Esophagus muscularis mucosa (tissue), 4 donors: Measurements from ENCODE around the gene CARHSP1. TPM values are rescaled to one million over a fixed set of nuclear protein-coding genes. Genes with fewer than 3 reads are reported as not detected.

Source experiments
- DNase-seq: peaks from one replicate; pipeline ENCODE4 v3.0.0-alpha.2; 2017; ENCODE audit errors: extremely low spot score
- H3K27ac ChIP-seq, 4 donors: fragments of 200-600 bp; sonication (generic); replicated peaks in 1 of 4; 1 replicate in 3 of 4; 2 replicates in 1 of 4; pipeline ENCODE4 v1.5.1; 2016 to 2019; ENCODE audit warnings: mild to moderate bottlenecking in 1 of 4
- H3K27me3 ChIP-seq, 4 donors: fragments of 200-600 bp; sonication (generic); one replicate each; pipeline versions ENCODE4 v1.5.1 to v1.6.0; 2016 to 2019
- H3K36me3 ChIP-seq, 4 donors: fragments of 200-600 bp; sonication (generic); one replicate each; pipeline ENCODE4 v1.5.1; 2016 to 2019
- H3K4me1 ChIP-seq, 4 donors: fragments of 200-600 bp; sonication (generic); one replicate each; pipeline ENCODE4 v1.5.1; 2016 to 2019
- H3K4me3 ChIP-seq, 4 donors: fragments of 200-600 bp; sonication (generic); 1 replicate in 2 of 4; 2 replicates in 2 of 4; pipeline ENCODE4 v1.5.1; 2016 to 2019; ENCODE audit warnings: mild to moderate bottlenecking in 4 of 4, moderate library complexity in 1 of 4
- H3K9me3 ChIP-seq, 4 donors: fragments of 200-600 bp; sonication (generic); 1 replicate in 3 of 4; 2 replicates in 1 of 4; pipeline ENCODE4 v1.5.1; 2016 to 2019
- EP300 ChIP-seq: sonication (generic); formaldehyde crosslinking; IDR thresholded peaks from one replicate; pipeline ENCODE4 v1.6.1; 2017; ENCODE audit warnings: antibody characterized with exemption
- POLR2A ChIP-seq: fragments of 450-650 bp; IDR thresholded peaks from one replicate; pipeline ENCODE4 v1.6.1; 2017; ENCODE audit warnings: antibody characterized with exemption, moderate library complexity, mild to moderate bottlenecking, low read depth
- POLR2AphosphoS5 ChIP-seq, 2 donors: sonication (generic); formaldehyde crosslinking; IDR thresholded peaks; one replicate each; pipeline ENCODE4 v1.6.1; 2017; ENCODE audit warnings: antibody characterized with exemption in 2 of 2
- WGBS: methylation state at CpG from one replicate; pipeline ENCODE4 v1.1.5; 2018; 5-methylcytosine and 5-hydroxymethylcytosine counted together
- intact Hi-C: fragments of 100-400 bp; cut with DNase I; formaldehyde crosslinking; loops from one replicate; pipeline ENCODE4 v1.15.1; 2023
- total RNA-seq, 4 donors: library from RNA; depleted of rRNA; stranded (reverse); fragments of >200 nt; gene quantifications; one replicate each; pipeline versions ENCODE4 v1.1.0 to v1.2.1, GENCODE V29; 2016
- TF ChIP-seq, protein P1 (sequence below), 3 experiments: fragments of 200-600 bp in 2 of 3; fragments of 450-650 bp in 1 of 3; sonication (generic) in 2 of 3; IDR thresholded peaks; one replicate each; pipeline ENCODE4 v1.5.1; 2017 to 2019; ENCODE audit warnings: antibody characterized with exemption in 3 of 3, mild to moderate bottlenecking in 2 of 3, moderate library complexity in 1 of 3

CARHSP1 gene
- total RNA-seq, 4 donors from 2014 or later = 33.2 to 95.8 (median 73.9) TPM

DNA sequence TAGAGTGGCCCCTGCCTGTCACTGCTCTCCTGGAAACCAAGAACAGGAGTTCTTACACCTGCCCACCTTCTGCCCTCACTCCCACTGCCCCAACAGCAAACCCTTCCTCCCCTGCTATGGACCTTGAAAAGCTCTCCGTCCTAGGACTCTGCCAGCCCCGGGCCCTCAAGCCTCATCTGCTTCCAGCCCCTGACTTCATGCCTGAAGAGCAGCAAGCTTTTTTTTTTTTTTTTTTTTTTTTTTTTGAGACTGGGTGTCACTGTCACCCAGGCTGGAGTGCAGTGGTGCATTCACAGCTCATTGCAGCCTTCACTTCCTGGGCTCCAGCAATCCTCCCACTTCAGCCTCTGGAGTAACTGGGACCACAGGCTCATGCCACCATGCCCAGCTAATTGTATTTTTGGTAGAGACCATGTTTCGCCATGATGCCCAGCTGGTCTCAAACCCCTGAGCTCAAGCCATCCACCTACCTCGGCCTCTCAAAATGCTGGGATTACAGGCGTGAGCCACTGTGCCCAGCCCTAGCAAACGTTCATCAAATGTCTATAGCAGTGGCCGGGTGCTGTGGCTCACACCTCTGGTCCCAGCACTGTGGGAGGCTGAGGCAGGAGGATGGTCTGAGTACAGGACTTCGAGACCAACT lies 16.9 kb downstream of the CARHSP1 start:
- no peaks in the 10 kb centered on the region for H3K27me3 ChIP-seq
- intact Hi-C loops = no loop called here
- H3K4me1 ChIP-seq = peaks cover 21 to 45% (median 29%) of the 10 kb centered on the region in 4 donors
- 89% methylated on average over 8 of the region's 8 CpGs for WGBS
- TF ChIP-seq, protein P1, sequence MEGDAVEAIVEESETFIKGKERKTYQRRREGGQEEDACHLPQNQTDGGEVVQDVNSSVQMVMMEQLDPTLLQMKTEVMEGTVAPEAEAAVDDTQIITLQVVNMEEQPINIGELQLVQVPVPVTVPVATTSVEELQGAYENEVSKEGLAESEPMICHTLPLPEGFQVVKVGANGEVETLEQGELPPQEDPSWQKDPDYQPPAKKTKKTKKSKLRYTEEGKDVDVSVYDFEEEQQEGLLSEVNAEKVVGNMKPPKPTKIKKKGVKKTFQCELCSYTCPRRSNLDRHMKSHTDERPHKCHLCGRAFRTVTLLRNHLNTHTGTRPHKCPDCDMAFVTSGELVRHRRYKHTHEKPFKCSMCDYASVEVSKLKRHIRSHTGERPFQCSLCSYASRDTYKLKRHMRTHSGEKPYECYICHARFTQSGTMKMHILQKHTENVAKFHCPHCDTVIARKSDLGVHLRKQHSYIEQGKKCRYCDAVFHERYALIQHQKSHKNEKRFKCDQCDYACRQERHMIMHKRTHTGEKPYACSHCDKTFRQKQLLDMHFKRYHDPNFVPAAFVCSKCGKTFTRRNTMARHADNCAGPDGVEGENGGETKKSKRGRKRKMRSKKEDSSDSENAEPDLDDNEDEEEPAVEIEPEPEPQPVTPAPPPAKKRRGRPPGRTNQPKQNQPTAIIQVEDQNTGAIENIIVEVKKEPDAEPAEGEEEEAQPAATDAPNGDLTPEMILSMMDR (IDR thresholded peaks at IDR 0.05) = no peak
- TF ChIP-seq POLR2A = no peak
- TF ChIP-seq EP300 = no peak
- no peak for TF ChIP-seq POLR2AphosphoS5 (IDR thresholded peaks at IDR 0.05)
- no peaks in the 10 kb centered on the region for H3K9me3 ChIP-seq
- DNase-seq = no peak
- peaks cover 9 to 89% (median 66%) of the 10 kb centered on the region in 4 donors for H3K36me3 ChIP-seq
- peak overlapping the region in 1 of 4 donors; percentile 64 for H3K27ac ChIP-seq
- no peak overlapping the region for H3K4me3 ChIP-seq

DNA sequence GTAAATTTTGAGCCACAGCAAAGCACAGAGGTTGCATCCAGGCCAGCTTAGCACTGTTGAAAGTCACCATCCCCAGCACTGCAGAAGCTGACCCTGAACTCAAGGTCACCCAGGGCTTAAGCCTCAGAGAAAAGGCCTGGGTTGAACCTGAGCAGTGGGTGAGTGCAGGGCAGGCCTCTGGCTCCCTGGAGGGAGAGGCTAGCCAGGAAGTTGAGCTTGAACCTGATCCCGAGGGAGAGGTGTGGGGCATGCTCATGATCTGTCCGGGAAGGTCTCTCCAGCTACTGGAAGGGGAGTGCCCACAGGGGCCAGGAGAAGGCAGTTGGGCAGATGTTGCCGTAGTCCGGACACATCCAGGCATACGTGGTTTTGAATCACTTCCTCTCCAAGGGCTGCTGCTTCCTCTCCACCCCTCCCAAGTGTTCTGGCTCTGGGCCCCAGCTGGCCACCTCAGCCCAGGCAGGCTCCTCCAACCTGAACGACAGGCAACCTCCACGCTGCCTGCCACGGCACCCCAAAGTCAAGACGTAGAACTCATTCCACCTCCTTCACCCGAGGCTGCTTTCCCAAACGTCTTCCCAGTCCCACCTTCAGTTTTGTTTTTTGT lies 18.4 kb downstream of the CARHSP1 start:
- peak; percentile 93 for DNase-seq
- no peak for TF ChIP-seq POLR2A
- TF ChIP-seq EP300 = peak; percentile 33
- peak; percentile 54 to 60 for TF ChIP-seq POLR2AphosphoS5 (IDR thresholded peaks at IDR 0.05)
- TF ChIP-seq, protein P1 (IDR thresholded peaks at IDR 0.05) = no peak
- Histone ChIP-seq H3K27ac (peak overlapping the region in 3 of 4 donors; percentile 38 to 68 (median 64)), H3K36me3 (peaks cover 9 to 74% (median 54%) of the 10 kb centered on the region in 4 donors), H3K9me3 (no peaks in the 10 kb centered on the region), H3K4me1 (peaks cover 21 to 36% (median 29%) of the 10 kb centered on the region in 4 donors), H3K27me3 (no peaks in the 10 kb centered on the region), H3K4me3 (no peak overlapping the region)
- intact Hi-C loops = no loop called here
- WGBS = 50% methylated on average over 11 of the region's 11 CpGs

DNA sequence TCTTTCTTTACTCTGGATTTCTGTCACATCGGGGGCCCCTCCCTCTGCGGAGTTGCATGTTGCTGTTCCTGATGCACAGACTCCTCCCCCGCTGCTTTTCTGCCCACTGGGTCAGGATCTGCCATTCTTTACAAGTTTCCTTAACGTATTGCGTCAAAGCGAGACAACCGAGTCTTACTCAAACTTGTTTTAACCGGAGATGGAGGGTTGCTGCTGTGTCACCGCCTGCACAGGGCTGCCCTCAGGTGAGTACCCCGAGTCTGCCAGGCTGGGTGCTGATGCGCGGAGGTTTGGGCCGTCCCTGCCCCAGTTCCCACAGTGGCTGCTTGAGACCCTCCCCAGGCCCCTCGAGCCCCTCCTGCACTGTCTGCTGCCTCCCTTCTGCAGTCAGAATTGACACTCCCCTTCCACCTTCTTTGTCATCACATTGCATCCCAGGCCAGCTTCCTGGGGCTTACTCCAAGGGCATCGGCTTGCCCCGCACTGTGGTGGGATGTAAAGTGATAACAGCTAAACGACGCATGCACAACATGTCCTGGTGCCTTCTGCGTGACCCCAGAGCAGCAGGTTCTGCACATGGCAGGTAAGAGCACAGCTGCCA lies 19.3 kb downstream of the CARHSP1 start:
- no peaks in the 10 kb centered on the region for H3K9me3 ChIP-seq
- TF ChIP-seq POLR2AphosphoS5 (IDR thresholded peaks at IDR 0.05) = no peak
- TF ChIP-seq, protein P1 (IDR thresholded peaks at IDR 0.05) = no peak
- no peak for TF ChIP-seq POLR2A
- no peak for TF ChIP-seq EP300
- H3K27ac ChIP-seq = peak overlapping the region in 2 of 4 donors; percentile 64 to 68
- peaks cover 9 to 65% (median 45%) of the 10 kb centered on the region in 4 donors for H3K36me3 ChIP-seq
- H3K4me1 ChIP-seq = peaks cover 21 to 35% (median 29%) of the 10 kb centered on the region in 4 donors
- 82% methylated on average over 19 of the region's 19 CpGs for WGBS
- intact Hi-C loops = no loop called here
- H3K4me3 ChIP-seq = no peak overlapping the region
- no peaks in the 10 kb centered on the region for H3K27me3 ChIP-seq
- DNase-seq = no peak

DNA sequence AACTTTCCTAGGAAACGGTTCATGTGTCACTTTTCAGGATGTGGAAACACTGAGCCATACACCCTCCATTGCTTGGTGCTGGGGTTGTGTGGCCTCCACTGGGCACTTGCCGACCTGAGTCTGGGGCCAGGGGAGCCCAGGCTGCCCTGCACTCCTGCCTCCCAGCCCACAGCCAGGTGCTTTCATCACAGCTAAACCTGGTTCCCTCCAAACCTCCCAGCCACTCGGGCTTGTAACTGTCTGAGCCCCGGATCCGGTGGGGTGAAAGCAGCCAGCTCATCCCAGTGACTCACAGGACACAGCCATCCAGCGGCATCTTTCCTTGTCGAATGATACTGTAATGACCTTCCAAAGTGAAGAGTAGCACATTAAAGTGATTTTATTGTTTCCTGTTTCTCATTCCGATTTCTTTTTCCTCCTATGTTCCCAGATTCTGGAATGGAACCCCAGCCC lies 19.8 kb downstream of the CARHSP1 start:
- DNase-seq = no peak
- intact Hi-C loops = no loop called here
- no peaks in the 10 kb centered on the region for H3K27me3 ChIP-seq
- peaks cover 21 to 30% (median 27%) of the 10 kb centered on the region in 4 donors for H3K4me1 ChIP-seq
- no peak for TF ChIP-seq POLR2A
- TF ChIP-seq POLR2AphosphoS5 (IDR thresholded peaks at IDR 0.05) = peak in 1 of 2 donors; percentile 5
- 78% methylated on average over 8 of the region's 8 CpGs for WGBS
- H3K36me3 ChIP-seq = peaks cover 9 to 60% (median 42%) of the 10 kb centered on the region in 4 donors
- H3K9me3 ChIP-seq = no peaks in the 10 kb centered on the region
- H3K27ac ChIP-seq = peak overlapping the region in 1 of 4 donors; percentile 64
- H3K4me3 ChIP-seq = no peak overlapping the region
